HepG2 (cell line): Measurements from ENCODE around the gene ZCCHC24. TPM values are rescaled to one million over a fixed set of nuclear protein-coding genes. Genes with fewer than 3 reads are reported as not detected.

ENCODE experiments used
- ATF4 ChIP-seq, 2 experiments: fragments of 450-650 bp in 1 of 2; sonication (generic) in 1 of 2; formaldehyde crosslinking; IDR thresholded peaks; 2 replicates each; pipeline versions ENCODE4 v1.5.0 to v1.8.0; 2020 to 2022; ENCODE audit warnings: mild to moderate bottlenecking in 1 of 2, missing genetic modification reagents in 1 of 2
- ATF7 ChIP-seq, 2 experiments: fragments of 450-650 bp in 1 of 2; sonication (generic) in 1 of 2; formaldehyde crosslinking in 1 of 2; IDR thresholded peaks; 2 replicates each; pipeline versions ENCODE4 v1.4.0 to v1.6.1; 2016 to 2020; ENCODE audit warnings: antibody characterized with exemption in 1 of 2, mild to moderate bottlenecking in 1 of 2, missing genetic modification reagents in 1 of 2
- ATM ChIP-seq: fragments of 450-650 bp; IDR thresholded peaks from 2 replicates; pipeline ENCODE4 v1.7.1; 2017; ENCODE audit warnings: mild to moderate bottlenecking, borderline replicate concordance
- KLF15 ChIP-seq: sonication (generic); formaldehyde crosslinking; IDR thresholded peaks from 2 replicates; pipeline ENCODE4 v1.8.1; 2023; ENCODE audit warnings: borderline replicate concordance, mild to moderate bottlenecking, inconsistent platforms, missing genetic modification reagents, mixed read lengths
- MLXIP ChIP-seq: sonication (generic); formaldehyde crosslinking; IDR thresholded peaks from 2 replicates; pipeline ENCODE4 v1.9.0; 2021; ENCODE audit warnings: missing genetic modification reagents, borderline replicate concordance
- PBX3 ChIP-seq: sonication (generic); formaldehyde crosslinking; IDR thresholded peaks from 2 replicates; pipeline ENCODE4 v1.8.1; 2023; ENCODE audit warnings: missing genetic modification reagents, inconsistent platforms, borderline replicate concordance
- PHF20 ChIP-seq: sonication (generic); formaldehyde crosslinking; IDR thresholded peaks from 2 replicates; pipeline ENCODE4 v1.5.0; 2020; ENCODE audit warnings: mild to moderate bottlenecking, missing genetic modification reagents
- PRPF4 ChIP-seq: fragments of 200-400 bp; formaldehyde crosslinking; IDR thresholded peaks from 2 replicates; pipeline ENCODE4 v1.6.1; 2016; ENCODE audit warnings: low read length, low read depth; ENCODE audit not compliant: poor library complexity, severe bottlenecking
- RXRA ChIP-seq: sonication (generic); formaldehyde crosslinking; IDR thresholded peaks from 2 replicates; pipeline ENCODE4 v1.5.1; 2020; ENCODE audit warnings: missing genetic modification reagents
- SIX1 ChIP-seq: sonication (generic); formaldehyde crosslinking; IDR thresholded peaks from 2 replicates; pipeline ENCODE4 v1.4.0; 2020; ENCODE audit warnings: missing genetic modification reagents, borderline replicate concordance
- SNAPC4 ChIP-seq: sonication (generic); formaldehyde crosslinking; IDR thresholded peaks from 2 replicates; pipeline ENCODE4 v1.4.0; 2020; ENCODE audit warnings: mild to moderate bottlenecking, missing genetic modification reagents
- SP1 ChIP-seq, 2 experiments: fragments of 450-650 bp in 1 of 2; sonication (generic) in 1 of 2; formaldehyde crosslinking in 1 of 2; IDR thresholded peaks; 2 replicates each; pipeline versions ENCODE4 v1.4.0 to v1.6.1; 2016 to 2020; ENCODE audit warnings: missing genetic modification reagents in 1 of 2
- TFE3 ChIP-seq: IDR thresholded peaks from 2 replicates; pipeline ENCODE4 v1.6.1; 2016
- TGIF2 ChIP-seq: IDR thresholded peaks from 2 replicates; pipeline ENCODE4 v1.6.1; 2016; ENCODE audit warnings: control low read depth, missing compliant biosample characterization
- ZMAT3 ChIP-seq: sonication (generic); formaldehyde crosslinking; conservative IDR thresholded peaks from 2 replicates; pipeline ENCODE4 v1.7.0; 2021; ENCODE audit warnings: missing genetic modification reagents
- ZNF598 ChIP-seq: sonication (generic); formaldehyde crosslinking; IDR thresholded peaks from 2 replicates; pipeline ENCODE4 v1.5.1; 2020; ENCODE audit warnings: mild to moderate bottlenecking, missing genetic modification reagents, borderline replicate concordance
- ZNF776 ChIP-seq: sonication (generic); formaldehyde crosslinking; IDR thresholded peaks from 2 replicates; pipeline ENCODE4 v1.4.0; 2020; ENCODE audit warnings: mild to moderate bottlenecking, missing genetic modification reagents
- ZSCAN21 ChIP-seq: sonication (generic); formaldehyde crosslinking; IDR thresholded peaks from 2 replicates; pipeline ENCODE4 v1.8.0; 2022; ENCODE audit warnings: mild to moderate bottlenecking, missing genetic modification reagents, moderate library complexity, borderline replicate concordance
- polyA plus RNA-seq, 8 experiments: library from polyadenylated mRNA; depleted of rRNA in 3 of 8; stranded (reverse) in 7 of 8; unstranded in 1 of 8; fragments of >200 nt; fragmentation: Illumina TruSeq in 4 of 8; extraction: Trizol in 4 of 8; gene quantifications; 2 replicates each; pipeline versions ENCODE4 v1.2.1 to v1.2.3, GENCODE V29; 2011 to 2016; ENCODE audit warnings: low read depth in 4 of 8, missing spikeins in 1 of 8, mixed read lengths in 1 of 8; ENCODE audit not compliant: insufficient read depth in 1 of 8
- total RNA-seq, 5 experiments: library from RNA; depleted of rRNA; stranded (reverse); fragments of >200 nt; fragmentation: Illumina TruSeq; extraction: Trizol; gene quantifications; 2 replicates each; pipeline ENCODE4 v1.2.3, GENCODE V29; 2016; ENCODE audit warnings: low read depth in 1 of 5

ZCCHC24 gene
- total and polyA plus RNA-seq, 2 of the 13 experiments (the other 11 are each of a cell fraction or from before 2014, with no cell fraction given): 3.1 to 7.9 TPM

GRCh38 chr10:79358811-79359210 lies 86.6 kb downstream of the ZCCHC24 start (continued):
- TF ChIP-seq MLXIP (CRISPR knock-in tag): no peak
- no peak for TF ChIP-seq ZNF776 (CRISPR knock-in tag)
- TF ChIP-seq ATF7 (IDR thresholded peaks at IDR 0.05): no peak
- TF ChIP-seq ATF7 (CRISPR knock-in tag; IDR thresholded peaks at IDR 0.05): no peak
- no peak for TF ChIP-seq SIX1 (CRISPR knock-in tag)
- TF ChIP-seq TGIF2 (CRISPR knock-in tag): no peak
- no peak for TF ChIP-seq SP1 (IDR thresholded peaks at IDR 0.05)
- TF ChIP-seq SP1 (CRISPR knock-in tag; IDR thresholded peaks at IDR 0.05): peak; percentile 49; the same call in 1 of the 2 replicates
- no peak for TF ChIP-seq ATF4 (CRISPR knock-in tag; IDR thresholded peaks at IDR 0.05)
- TF ChIP-seq PRPF4: no peak
- TF ChIP-seq ZMAT3 (CRISPR knock-in tag): no peak
- TF ChIP-seq TFE3 (CRISPR knock-in tag): no peak
- no peak for TF ChIP-seq PBX3
- no peak for TF ChIP-seq PHF20 (CRISPR knock-in tag)
- TF ChIP-seq ZSCAN21 (CRISPR knock-in tag): no peak
- no peak for TF ChIP-seq SNAPC4 (CRISPR knock-in tag)
- no peak for TF ChIP-seq ZNF598 (CRISPR knock-in tag)
- peak; percentile 37; the same call in 1 of the 2 replicates for TF ChIP-seq RXRA (CRISPR knock-in tag)
- TF ChIP-seq KLF15 (CRISPR knock-in tag): no peak
- TF ChIP-seq ATM: no peak
